ENCODE measurements around the gene RIMBP3C. TPM values are rescaled to one million over a fixed set of nuclear protein-coding genes. Genes with fewer than 3 reads are reported as not detected.

RIMBP3C gene
- total and polyA plus RNA-seq, 10 of the 15 experiments (the other 5 are each of a cell fraction or from before 2014, with no cell fraction given) = 0.03 to 0.23 (median 0.08) TPM; not detected in 4

DNA sequence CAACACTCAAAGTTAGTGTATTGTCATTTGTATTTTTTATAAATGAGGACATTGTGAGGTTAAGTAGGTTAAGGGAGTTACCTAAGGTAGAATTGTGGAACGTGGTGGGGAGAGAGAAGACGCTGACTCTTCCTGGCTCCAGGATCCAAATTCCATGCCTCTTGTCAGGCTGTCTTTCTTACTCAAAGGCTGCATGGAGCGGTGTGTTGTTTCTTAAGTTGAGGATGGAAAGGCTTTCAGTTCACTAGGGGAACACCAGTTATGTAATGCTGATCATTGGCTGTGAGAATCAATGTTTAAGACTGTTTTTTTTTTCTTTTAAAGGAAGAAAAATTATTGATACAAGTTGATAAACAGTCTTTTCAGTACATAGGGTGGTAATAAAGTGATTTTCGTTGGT is 19.1 kb upstream of the RIMBP3C start:
- Histone ChIP-seq H3K4me2 (ENCODE audit: control insufficient read depth, insufficient read depth) (peak overlapping the region; percentile 72), H3K9me3 (replicated peaks; ENCODE audit: control insufficient read depth, insufficient read depth, low read length) (no peaks in the 10 kb centered on the region), H2AFZ (ENCODE audit: control insufficient read depth, low read depth, low read length) (no peak overlapping the region), H3K79me2 (ENCODE audit: control insufficient read depth, insufficient read depth, low read length) (peaks cover 75% of the 10 kb centered on the region), H3K4me3 (peak overlapping the region; percentile 96), H3K4me1 (ENCODE audit: control insufficient read depth, insufficient read depth, low read length) (peaks cover 11% of the 10 kb centered on the region), H4K20me1 (ENCODE audit: control insufficient read depth, insufficient read depth) (peaks cover 26% of the 10 kb centered on the region), H3K36me3 (ENCODE audit: control insufficient read depth in 2 of 2, insufficient read depth in 2 of 2, low read length in 1 of 2) (peaks cover 0 to 4% of the 10 kb centered on the region in 2 experiments; a peak in 2 of 4 replicates), H3K27me3 (replicated peaks in 1 of 2; ENCODE audit: control insufficient read depth in 2 of 2, insufficient read depth in 2 of 2, low read length in 1 of 2) (no peaks in the 10 kb centered on the region), H3K27ac (ENCODE audit: control insufficient read depth, insufficient read depth) (no peak overlapping the region; the same call in 1 of the 2 replicates), H3K9ac (ENCODE audit: control insufficient read depth, insufficient read depth, low read length) (no peak overlapping the region)
- ChIA-PET RAD21 (ENCODE audit: unreplicated experiment) (interaction anchor here (1.0 to 2.3 kb wide), 3 partner anchors 17 to 72 kb away, joined by 3 to 12 read pairs (median 6); partner anchors contain the start of gene SDF2L1), POLR2A (interaction anchor here (1.0 to 1.7 kb wide), 3 partner anchors 16 to 46 kb away, joined by 3 to 14 read pairs (median 3); no protein-coding TSS in a partner anchor), CTCF (interaction anchor here (2.0 to 2.7 kb wide), 2 partner anchors 59 to 76 kb away, joined by 13 read pairs; partner anchors contain the start of gene YDJC), SMC1A (ENCODE audit: uncharacterized antibody, unreplicated experiment) (interaction anchor here (1.0 to 1.2 kb wide), 3 partner anchors 9 to 36 kb away, joined by 3 to 4 read pairs (median 4); no protein-coding TSS in a partner anchor)
- DNase-seq (ENCODE audit: low read depth, low spot score) (no peak), ATAC-seq (no peak), FAIRE-seq (no peak)
- in situ Hi-C loops (cut with MboI) = no loop called here
- WGBS (ENCODE audit: insufficient coverage, insufficient replicate concordance, low lambda C conversion rate, missing lambda C conversion rate) = 41% methylated on average over 4 of the region's 4 CpGs
- intact Hi-C loops (cut with micrococcal nuclease; ENCODE audit: unreplicated experiment) = loop anchor here (2.0 kb wide), 1 partner anchor 18 kb away; no protein-coding TSS in a partner anchor
- no TSS peak for BruUV-seq (replicated peaks)
- TF ChIP-seq, protein P1, sequence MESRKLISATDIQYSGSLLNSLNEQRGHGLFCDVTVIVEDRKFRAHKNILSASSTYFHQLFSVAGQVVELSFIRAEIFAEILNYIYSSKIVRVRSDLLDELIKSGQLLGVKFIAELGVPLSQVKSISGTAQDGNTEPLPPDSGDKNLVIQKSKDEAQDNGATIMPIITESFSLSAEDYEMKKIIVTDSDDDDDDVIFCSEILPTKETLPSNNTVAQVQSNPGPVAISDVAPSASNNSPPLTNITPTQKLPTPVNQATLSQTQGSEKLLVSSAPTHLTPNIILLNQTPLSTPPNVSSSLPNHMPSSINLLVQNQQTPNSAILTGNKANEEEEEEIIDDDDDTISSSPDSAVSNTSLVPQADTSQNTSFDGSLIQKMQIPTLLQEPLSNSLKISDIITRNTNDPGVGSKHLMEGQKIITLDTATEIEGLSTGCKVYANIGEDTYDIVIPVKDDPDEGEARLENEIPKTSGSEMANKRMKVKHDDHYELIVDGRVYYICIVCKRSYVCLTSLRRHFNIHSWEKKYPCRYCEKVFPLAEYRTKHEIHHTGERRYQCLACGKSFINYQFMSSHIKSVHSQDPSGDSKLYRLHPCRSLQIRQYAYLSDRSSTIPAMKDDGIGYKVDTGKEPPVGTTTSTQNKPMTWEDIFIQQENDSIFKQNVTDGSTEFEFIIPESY (IDR thresholded peaks at IDR 0.05) = no peak
- TF ChIP-seq SPI1 (IDR thresholded peaks at IDR 0.05; ENCODE audit: borderline replicate concordance, insufficient read depth, low read depth, low read length) (no peak), HDGF (IDR thresholded peaks at IDR 0.05) (no peak)
- TF ChIP-seq, protein P2, sequence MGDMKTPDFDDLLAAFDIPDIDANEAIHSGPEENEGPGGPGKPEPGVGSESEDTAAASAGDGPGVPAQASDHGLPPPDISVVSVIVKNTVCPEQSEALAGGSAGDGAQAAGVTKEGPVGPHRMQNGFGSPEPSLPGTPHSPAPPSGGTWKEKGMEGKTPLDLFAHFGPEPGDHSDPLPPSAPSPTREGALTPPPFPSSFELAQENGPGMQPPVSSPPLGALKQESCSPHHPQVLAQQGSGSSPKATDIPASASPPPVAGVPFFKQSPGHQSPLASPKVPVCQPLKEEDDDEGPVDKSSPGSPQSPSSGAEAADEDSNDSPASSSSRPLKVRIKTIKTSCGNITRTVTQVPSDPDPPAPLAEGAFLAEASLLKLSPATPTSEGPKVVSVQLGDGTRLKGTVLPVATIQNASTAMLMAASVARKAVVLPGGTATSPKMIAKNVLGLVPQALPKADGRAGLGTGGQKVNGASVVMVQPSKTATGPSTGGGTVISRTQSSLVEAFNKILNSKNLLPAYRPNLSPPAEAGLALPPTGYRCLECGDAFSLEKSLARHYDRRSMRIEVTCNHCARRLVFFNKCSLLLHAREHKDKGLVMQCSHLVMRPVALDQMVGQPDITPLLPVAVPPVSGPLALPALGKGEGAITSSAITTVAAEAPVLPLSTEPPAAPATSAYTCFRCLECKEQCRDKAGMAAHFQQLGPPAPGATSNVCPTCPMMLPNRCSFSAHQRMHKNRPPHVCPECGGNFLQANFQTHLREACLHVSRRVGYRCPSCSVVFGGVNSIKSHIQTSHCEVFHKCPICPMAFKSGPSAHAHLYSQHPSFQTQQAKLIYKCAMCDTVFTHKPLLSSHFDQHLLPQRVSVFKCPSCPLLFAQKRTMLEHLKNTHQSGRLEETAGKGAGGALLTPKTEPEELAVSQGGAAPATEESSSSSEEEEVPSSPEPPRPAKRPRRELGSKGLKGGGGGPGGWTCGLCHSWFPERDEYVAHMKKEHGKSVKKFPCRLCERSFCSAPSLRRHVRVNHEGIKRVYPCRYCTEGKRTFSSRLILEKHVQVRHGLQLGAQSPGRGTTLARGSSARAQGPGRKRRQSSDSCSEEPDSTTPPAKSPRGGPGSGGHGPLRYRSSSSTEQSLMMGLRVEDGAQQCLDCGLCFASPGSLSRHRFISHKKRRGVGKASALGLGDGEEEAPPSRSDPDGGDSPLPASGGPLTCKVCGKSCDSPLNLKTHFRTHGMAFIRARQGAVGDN (IDR thresholded peaks at IDR 0.05) = no peak
- TF ChIP-seq, protein P3, sequence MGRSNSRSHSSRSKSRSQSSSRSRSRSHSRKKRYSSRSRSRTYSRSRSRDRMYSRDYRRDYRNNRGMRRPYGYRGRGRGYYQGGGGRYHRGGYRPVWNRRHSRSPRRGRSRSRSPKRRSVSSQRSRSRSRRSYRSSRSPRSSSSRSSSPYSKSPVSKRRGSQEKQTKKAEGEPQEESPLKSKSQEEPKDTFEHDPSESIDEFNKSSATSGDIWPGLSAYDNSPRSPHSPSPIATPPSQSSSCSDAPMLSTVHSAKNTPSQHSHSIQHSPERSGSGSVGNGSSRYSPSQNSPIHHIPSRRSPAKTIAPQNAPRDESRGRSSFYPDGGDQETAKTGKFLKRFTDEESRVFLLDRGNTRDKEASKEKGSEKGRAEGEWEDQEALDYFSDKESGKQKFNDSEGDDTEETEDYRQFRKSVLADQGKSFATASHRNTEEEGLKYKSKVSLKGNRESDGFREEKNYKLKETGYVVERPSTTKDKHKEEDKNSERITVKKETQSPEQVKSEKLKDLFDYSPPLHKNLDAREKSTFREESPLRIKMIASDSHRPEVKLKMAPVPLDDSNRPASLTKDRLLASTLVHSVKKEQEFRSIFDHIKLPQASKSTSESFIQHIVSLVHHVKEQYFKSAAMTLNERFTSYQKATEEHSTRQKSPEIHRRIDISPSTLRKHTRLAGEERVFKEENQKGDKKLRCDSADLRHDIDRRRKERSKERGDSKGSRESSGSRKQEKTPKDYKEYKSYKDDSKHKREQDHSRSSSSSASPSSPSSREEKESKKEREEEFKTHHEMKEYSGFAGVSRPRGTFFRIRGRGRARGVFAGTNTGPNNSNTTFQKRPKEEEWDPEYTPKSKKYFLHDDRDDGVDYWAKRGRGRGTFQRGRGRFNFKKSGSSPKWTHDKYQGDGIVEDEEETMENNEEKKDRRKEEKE (IDR thresholded peaks at IDR 0.05) = no peak
- TF ChIP-seq, protein P4, sequence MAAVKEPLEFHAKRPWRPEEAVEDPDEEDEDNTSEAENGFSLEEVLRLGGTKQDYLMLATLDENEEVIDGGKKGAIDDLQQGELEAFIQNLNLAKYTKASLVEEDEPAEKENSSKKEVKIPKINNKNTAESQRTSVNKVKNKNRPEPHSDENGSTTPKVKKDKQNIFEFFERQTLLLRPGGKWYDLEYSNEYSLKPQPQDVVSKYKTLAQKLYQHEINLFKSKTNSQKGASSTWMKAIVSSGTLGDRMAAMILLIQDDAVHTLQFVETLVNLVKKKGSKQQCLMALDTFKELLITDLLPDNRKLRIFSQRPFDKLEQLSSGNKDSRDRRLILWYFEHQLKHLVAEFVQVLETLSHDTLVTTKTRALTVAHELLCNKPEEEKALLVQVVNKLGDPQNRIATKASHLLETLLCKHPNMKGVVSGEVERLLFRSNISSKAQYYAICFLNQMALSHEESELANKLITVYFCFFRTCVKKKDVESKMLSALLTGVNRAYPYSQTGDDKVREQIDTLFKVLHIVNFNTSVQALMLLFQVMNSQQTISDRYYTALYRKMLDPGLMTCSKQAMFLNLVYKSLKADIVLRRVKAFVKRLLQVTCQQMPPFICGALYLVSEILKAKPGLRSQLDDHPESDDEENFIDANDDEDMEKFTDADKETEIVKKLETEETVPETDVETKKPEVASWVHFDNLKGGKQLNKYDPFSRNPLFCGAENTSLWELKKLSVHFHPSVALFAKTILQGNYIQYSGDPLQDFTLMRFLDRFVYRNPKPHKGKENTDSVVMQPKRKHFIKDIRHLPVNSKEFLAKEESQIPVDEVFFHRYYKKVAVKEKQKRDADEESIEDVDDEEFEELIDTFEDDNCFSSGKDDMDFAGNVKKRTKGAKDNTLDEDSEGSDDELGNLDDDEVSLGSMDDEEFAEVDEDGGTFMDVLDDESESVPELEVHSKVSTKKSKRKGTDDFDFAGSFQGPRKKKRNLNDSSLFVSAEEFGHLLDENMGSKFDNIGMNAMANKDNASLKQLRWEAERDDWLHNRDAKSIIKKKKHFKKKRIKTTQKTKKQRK (IDR thresholded peaks at IDR 0.05; ENCODE audit: low read depth, low read length) = no peak

Measured in GM12878 (cell line).